Cerebellar nuclear complex (tissue), 1 donor: Measurements from ENCODE around the gene RPE65.
"Not testable (repeated sequence)": the region's sequence is repeated elsewhere in the genome, so short reads cannot be mapped to it uniquely, and the experiment has no call there.

ENCODE experiments used
- DNase-seq, 2 experiments: peaks; one replicate each; lab custom pipeline; 2025; lab: John Stamatoyannopoulos, UW

Gene RPE65

DNA sequence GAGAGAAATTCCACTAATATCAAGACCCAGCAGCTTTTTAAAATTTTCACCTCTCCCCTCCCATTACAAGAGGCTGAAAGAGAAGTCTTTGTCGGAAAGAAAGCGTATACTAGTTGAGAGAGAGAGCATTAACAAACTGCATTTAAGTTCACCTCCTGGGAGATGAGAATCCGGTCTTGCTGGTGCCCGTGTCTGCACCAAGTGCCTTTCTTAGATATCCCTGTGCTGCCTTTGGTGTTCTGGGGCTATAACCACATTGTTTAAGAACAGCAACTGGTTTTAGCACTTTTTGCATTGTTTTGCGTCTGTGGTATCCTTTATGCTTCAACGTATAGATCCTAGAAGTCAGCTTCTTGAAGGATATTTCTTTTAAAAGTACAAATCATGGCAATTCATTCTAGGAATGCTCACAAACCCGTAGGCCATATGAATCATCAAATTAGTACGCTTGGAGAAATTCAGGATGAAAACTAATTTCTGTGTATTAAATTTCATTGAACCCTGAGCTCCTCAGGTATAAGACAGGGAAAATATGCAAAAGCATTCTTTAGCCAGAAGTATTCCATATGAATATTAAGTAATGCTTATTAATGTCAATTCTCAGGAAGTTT lies 3.4 kb upstream of the RPE65 start:
- DNase-seq: no peak

GRCh38 chr1:68448365-68448764 lies 1.4 kb downstream of the RPE65 start:
- DNase-seq: no peak

- DNase-seq: no peak
Measured at GRCh38 chr1:68445709-68446108, 4.0 kb downstream of the RPE65 start.

GRCh38 chr1:68442822-68443556 lies 6.8 kb downstream of the RPE65 start:
- no peak for DNase-seq

DNA sequence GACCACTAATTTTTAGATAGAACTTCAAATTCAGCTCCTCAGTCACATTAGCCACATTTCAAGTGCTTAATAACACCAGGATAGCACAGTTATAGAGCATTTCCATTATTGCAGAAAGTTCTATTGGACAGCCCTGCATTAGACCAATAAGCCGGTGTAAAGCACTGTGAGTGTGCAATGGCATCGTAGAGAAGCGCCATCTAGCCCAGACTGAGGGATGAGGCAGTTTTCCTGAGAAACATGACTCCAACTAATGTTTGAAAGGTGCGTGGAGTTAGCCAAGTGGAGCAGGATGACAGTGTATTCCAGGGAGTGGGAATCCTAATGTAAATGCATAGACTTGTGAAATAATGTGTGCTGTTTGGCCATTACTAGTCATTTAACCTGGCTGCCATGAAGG lies 7.7 kb downstream of the RPE65 start:
- no peak for DNase-seq

DNA sequence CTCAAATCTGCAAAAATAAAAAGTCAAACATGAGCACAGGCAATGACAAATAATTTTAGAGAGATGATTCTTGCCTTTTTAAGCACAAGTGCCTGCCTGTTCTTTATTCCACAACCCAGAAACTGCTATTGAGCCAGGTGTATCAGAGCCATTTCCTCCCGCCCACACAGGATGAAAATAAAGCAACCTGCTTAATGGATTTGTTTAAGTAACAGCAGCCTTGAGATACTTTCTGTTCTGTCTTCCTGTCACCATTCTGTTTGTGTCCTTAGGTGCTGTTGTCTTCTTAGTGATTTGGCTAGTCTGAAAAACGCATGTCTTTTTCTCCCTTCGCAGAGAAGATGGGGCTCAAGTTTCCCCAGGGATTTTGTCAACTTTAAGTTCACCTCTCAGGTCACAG lies 11.4 kb downstream of the RPE65 start:
- DNase-seq: no peak

DNA sequence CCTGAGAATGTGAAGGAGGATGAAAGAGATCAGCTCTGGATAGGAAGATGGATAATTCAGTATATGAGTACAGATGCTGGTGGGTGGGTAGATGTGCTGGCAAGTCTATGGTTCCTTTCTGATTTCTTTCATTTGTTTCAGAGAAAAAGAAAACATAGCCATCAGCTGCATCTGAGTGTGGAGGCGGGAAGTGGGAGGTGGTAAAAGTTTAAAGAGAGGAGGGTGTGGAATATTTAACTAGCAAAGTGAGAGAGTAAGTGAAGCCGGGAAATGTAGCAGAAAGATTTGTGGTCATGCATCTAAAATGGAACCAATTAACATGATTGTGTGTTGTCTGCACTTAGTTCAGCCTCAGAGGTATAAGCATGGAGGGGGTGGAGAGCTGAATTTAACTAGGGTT lies 16.4 kb downstream of the RPE65 start:
- DNase-seq: no peak

- DNase-seq: no peak
Measured at GRCh38 chr1:68431076-68431475, 18.7 kb downstream of the RPE65 start.

- DNase-seq: no peak
Measured at GRCh38 chr1:68429233-68429808, 20.4 kb downstream of the RPE65 start.

- no peak for DNase-seq
Measured at GRCh38 chr1:68426594-68426993, 23.2 kb downstream of the RPE65 start.

- DNase-seq: no peak
Measured at GRCh38 chr1:68421350-68421749, 28.4 kb downstream of the RPE65 start.

- no peak for DNase-seq
Measured at GRCh38 chr1:68409426-68409825, 40.3 kb downstream of the RPE65 start.

DNA sequence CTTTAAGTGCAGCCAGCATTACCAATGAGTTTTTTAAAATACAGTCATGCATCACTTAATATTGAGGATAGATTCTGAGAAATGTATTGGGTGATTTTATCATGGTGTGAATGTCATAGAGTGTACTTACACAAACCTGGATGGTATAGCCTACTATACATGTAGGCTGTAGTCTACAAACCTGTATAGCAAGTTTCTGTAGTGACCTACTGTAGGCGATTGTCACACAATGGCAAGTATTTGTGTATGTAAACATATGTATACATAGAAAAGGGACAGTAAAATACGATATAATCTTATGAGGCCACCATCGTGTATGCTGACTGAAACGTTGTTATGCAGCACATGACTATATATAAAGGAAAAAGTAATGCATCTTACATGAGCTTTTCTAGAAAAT lies 48.2 kb downstream of the RPE65 start:
- DNase-seq: no peak

DNA sequence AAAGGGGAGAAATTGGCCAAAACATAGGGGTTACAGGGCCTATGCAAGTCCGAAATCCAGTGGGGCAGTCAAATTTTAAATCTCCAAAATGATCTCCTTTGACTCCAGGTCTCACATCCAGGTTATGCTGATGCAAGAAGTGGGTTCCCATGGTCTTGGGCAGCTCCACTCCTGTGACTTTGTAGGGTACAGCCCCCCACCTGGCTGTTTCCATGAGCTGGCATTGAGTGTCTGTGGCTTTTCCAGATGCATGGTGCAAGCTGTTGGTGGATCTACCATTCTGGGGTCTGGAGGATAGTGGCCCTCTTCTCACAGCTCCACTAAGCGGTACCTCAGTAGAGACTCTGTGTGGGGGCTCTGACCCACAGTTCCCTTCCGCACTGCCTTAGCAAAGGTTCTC lies 54.2 kb downstream of the RPE65 start:
- not testable (repeated sequence) for DNase-seq

- DNase-seq: not testable (repeated sequence)
Measured at GRCh38 chr1:68392474-68392873, 57.3 kb downstream of the RPE65 start.

GRCh38 chr1:68385798-68386524 lies 63.8 kb downstream of the RPE65 start:
- DNase-seq: not testable (repeated sequence)

GRCh38 chr1:68384872-68385411 lies 64.8 kb downstream of the RPE65 start:
- no peak for DNase-seq

DNA sequence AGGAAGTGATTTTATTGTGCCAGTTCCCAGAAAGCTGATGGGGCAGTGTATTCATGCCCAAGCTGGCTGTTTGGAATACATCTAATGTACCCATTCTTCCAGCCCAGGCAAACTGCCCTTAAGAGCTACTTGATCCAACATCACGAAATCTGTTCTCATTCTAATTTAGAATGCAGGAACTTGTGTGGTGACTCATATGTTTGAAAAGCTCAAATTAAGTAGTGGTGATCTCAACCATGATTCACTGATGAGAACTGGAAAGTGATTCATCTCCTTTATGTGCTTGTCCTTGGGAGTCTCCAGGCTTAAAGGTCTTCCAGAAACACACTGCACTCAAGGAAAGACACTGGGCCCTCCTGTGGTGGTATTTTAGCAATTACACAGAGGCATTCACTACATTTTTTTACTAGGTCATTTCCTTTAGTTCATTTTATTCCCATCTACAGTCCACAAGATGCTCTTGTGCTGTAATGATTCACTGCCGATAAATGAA lies 65.4 kb downstream of the RPE65 start:
- no peak for DNase-seq

DNA sequence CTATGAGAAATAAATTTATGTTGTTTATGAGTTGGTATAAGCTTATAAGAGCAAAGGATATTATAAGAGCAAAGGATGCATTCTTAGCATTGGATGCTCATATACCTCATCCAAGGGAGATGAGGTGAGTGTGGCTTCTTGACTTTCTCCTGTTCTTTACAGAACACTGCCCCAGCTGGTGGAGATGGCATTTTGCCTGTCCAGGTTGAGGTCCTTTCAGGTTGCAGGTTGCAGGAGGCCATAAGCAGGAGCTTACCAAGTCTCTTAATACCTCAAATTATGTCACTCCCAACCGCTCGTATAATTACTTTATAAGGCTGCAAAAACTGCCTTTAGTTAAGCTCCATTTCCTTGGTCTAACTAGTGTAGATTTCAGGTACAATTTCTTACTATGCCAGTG lies 66.7 kb downstream of the RPE65 start:
- DNase-seq: no peak

GRCh38 chr1:68379085-68379478 lies 70.7 kb downstream of the RPE65 start:
- DNase-seq: no peak
